ENCODE measurements around the gene ITM2B.

- TF ChIP-seq, protein P1, sequence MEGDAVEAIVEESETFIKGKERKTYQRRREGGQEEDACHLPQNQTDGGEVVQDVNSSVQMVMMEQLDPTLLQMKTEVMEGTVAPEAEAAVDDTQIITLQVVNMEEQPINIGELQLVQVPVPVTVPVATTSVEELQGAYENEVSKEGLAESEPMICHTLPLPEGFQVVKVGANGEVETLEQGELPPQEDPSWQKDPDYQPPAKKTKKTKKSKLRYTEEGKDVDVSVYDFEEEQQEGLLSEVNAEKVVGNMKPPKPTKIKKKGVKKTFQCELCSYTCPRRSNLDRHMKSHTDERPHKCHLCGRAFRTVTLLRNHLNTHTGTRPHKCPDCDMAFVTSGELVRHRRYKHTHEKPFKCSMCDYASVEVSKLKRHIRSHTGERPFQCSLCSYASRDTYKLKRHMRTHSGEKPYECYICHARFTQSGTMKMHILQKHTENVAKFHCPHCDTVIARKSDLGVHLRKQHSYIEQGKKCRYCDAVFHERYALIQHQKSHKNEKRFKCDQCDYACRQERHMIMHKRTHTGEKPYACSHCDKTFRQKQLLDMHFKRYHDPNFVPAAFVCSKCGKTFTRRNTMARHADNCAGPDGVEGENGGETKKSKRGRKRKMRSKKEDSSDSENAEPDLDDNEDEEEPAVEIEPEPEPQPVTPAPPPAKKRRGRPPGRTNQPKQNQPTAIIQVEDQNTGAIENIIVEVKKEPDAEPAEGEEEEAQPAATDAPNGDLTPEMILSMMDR (conservative IDR thresholded peaks at IDR 0.05), result no peak
- TF ChIP-seq ZFX (IDR thresholded peaks at IDR 0.05), result no peak
Observed at GRCh38 chr13:48224701-48225100, 8.3 kb upstream of the ITM2B start.

Measured in C4-2B (cell line).